SK-N-MC (cell line): ENCODE measurements around the gene P4HA3.

ENCODE experiments used
- EZH2 ChIP-seq: fragments of 200-600 bp; sonication (generic); IDR thresholded peaks from one replicate; pipeline ENCODE4 v1.6.1; 2017; ENCODE audit warnings: antibody characterized with exemption
- POLR2AphosphoS5 ChIP-seq: IDR thresholded peaks from 2 replicates; pipeline ENCODE4 v1.6.1; 2012; ENCODE audit warnings: mild to moderate bottlenecking, low read depth, low read length, borderline replicate concordance

DNA sequence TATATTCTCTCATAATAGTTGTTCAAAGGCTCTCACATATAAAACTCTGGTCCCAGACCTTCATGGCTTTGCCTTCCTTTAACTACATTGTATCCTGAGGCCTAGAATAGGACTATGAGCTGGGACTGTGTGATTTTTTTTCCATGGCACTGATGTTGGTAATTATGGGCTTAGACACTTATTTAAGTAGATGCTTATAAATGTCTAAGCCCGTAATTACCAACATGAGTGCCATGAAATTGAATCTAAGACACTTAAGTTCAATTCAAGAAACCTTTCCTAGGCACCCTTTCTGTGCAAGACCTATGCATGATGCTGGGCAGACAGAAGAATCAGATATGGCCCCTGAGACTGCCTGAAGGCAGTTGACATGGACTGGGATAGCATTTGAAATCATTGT is 63.0 kb downstream of the P4HA3 start:
- TF ChIP-seq POLR2AphosphoS5 (no peak), EZH2 (no peak)
